ENCODE data around the gene ATP5PB.

ATP5PB gene

DNA sequence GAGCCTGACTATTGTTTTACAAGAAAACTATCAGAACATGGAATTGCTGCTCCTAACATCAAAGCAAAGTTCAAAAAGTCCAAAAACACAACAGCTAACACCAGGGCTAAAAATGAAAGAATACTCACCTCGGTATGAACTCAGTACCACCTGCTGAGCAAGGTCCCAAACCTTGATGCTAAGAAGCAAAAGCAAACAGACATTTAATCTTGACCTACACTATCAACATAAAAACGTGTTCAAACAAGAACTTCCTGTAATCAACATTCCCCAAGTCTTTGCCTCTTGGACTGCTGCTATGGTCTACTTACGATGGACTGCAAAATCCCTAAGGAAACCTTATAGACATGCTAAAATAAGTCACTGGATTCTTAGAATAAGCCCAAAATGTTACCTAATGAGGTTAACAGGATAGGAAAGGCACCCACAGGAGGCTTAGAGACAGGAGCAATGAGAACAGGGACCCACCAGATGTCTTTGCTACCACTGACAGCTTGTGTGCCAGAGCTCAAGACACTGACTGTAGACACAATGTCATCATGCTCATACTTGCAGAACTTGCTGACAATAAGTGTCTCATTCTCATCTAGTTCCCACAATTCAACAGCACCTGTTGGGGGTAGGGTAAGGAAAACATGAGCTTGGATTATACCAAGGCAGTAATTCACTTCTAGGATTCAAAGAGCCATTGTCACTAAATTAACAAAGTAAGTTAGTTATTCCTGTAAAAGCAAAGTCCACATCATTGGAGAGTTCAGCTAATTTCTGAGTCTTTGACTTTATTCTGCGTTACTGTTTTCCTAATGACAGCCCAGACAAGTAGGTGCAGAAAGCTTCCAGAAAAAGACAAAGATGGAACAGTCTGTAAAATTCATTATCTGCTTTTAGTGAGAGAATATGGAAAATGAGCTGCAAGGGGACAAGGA is 2.0 kb upstream of the ATP5PB start:
- TF ChIP-seq, protein P1, sequence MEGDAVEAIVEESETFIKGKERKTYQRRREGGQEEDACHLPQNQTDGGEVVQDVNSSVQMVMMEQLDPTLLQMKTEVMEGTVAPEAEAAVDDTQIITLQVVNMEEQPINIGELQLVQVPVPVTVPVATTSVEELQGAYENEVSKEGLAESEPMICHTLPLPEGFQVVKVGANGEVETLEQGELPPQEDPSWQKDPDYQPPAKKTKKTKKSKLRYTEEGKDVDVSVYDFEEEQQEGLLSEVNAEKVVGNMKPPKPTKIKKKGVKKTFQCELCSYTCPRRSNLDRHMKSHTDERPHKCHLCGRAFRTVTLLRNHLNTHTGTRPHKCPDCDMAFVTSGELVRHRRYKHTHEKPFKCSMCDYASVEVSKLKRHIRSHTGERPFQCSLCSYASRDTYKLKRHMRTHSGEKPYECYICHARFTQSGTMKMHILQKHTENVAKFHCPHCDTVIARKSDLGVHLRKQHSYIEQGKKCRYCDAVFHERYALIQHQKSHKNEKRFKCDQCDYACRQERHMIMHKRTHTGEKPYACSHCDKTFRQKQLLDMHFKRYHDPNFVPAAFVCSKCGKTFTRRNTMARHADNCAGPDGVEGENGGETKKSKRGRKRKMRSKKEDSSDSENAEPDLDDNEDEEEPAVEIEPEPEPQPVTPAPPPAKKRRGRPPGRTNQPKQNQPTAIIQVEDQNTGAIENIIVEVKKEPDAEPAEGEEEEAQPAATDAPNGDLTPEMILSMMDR (IDR thresholded peaks at IDR 0.05; ENCODE audit: insufficient read depth, missing control alignments), result no peak
- FAIRE-seq, result no peak
- no peak for DNase-seq (ENCODE audit: insufficient read length, low spot score)

DNA sequence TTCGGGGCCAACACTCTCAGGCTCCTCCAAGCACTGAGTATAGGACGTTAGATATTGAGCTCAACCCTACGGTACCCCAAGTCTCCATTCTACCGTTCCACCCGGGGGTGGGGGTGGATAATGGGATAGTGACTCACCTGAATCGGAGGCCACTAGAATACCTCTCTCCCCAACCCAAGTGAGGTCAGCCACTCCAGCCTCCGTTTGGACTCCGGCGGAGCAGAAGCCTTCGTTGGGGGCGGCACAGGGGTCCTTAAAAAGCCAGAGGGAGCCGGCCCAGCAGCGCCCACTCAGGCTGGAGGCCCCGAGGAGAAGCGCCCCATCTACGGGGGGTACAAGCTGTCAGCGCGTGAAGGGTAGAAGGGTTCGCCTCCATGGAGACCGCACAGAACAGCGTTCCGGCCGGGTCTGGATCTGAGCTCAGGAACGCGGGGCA is 764 bp upstream of the ATP5PB start:
- TF ChIP-seq, protein P1 (IDR thresholded peaks at IDR 0.05; ENCODE audit: insufficient read depth, missing control alignments), result no peak
- DNase-seq (ENCODE audit: insufficient read length, low spot score) (no peak), FAIRE-seq (no peak)

DNA sequence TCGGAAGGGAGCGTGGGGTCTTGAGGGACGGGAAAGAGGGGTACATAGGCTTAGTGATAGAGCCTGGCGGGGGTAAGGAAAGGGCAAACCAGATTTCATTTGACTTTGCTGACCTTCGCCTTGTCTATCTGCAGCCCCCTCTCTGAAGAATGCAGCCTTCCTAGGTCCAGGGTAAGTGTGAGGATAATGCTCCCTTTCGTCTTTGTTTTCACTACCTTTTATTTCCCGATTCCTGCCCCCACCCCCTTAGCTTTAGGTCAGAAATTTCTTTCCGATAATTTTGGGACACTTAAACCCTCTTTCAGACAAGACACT is 396 bp downstream of the ATP5PB start:
- DNase-seq (ENCODE audit: insufficient read length, low spot score) (no peak), FAIRE-seq (no peak)
- TF ChIP-seq, protein P1 (IDR thresholded peaks at IDR 0.05; ENCODE audit: insufficient read depth, missing control alignments), result no peak

DNA sequence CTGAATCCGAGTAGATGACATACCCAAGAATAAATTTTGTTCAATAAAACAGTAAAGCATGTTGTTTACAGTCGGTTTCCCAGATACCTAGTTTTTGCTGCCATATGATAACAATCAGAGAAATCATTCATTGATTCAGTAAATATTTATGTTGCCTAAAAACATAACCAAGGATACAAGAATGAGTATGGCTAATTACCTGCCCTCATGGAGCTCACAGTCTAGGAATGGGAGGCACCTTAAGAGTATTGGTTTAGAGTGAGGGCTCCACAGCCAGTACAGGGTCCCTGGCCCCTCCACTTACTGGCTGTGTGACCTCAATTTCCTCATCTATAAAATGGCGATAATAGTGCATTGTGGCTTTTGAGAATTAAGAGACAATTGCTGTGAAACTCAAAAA is 921 bp downstream of the ATP5PB start:
- DNase-seq (ENCODE audit: insufficient read length, low spot score) (no peak), FAIRE-seq (no peak)
- TF ChIP-seq, protein P1 (IDR thresholded peaks at IDR 0.05; ENCODE audit: insufficient read depth, missing control alignments), result no peak

DNA sequence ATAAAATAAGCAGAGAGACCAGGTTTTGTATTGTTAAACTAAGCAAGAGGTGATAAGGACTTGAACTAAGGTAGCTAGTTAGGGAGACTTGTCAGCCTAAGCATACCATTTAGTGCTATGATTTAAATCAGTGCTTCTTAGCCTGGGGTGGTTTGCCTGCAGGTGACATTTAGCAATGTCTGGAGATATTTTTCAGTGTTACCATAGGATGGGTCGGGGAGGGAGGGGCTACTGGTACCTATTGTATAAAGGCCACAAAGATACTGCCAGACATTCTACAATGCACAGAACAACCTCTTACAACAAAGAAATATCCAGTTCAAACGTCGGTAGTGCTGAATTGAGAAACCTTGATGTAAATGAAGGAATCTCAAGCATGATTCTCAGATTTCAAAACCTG is 3.3 kb downstream of the ATP5PB start:
- DNase-seq (ENCODE audit: insufficient read length, low spot score) (no peak), FAIRE-seq (no peak)
- TF ChIP-seq, protein P1 (IDR thresholded peaks at IDR 0.05; ENCODE audit: insufficient read depth, missing control alignments), result no peak

DNA sequence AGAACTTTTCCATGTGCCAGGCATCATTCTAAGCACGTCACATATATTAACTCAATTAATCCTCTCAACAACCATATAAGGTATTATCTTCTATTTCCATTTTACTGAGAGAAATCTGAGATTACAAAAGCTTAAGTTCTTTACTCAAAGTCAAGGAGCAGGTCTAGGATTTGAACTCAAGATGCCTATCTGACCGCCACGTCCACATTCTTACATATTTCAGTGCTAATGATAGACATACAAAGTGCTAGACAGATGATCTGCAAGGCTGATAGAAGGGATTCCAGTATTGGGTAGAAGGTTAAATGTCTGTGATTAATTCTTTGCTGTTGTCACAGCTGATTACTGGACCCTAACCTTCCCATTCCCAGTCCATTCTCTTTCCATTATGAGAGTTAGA is 4.4 kb downstream of the ATP5PB start:
- FAIRE-seq (no peak), DNase-seq (ENCODE audit: insufficient read length, low spot score) (no peak)
- TF ChIP-seq, protein P1 (IDR thresholded peaks at IDR 0.05; ENCODE audit: insufficient read depth, missing control alignments), result no peak
